GM12878 (cell line): ENCODE data around the gene TSPEAR. TPM values are rescaled to one million over a fixed set of nuclear protein-coding genes. Genes with fewer than 3 reads are reported as not detected.

Source experiments
- ATAC-seq: fragments of 200-7000 bp; cut with Tn5 transposase; 3 replicates; pipeline ENCODE4 v1.9.1; 2020; ENCODE audit warnings: mild to moderate bottlenecking, moderate library complexity
- BruUV-seq: library from RNA; stranded (reverse); fragments of 400-500 nt; replicated peaks from 2 replicates; lab custom pipeline; 2021; lab: Mats Ljungman, UMichigan
- CTCF ChIA-PET: fragments of 300-600 bp; sonication (Branson Sonifier 250); formaldehyde crosslinking; extraction: SDS; loops from one replicate; lab custom pipeline; 2021; ENCODE audit warnings: inconsistent platforms; lab: Yijun Ruan, JAX
- POLR2A ChIA-PET: fragments of 350-600 bp; formaldehyde crosslinking; extraction: SDS; loops from one replicate; lab custom pipeline; 2021; ENCODE audit warnings: inconsistent platforms; lab: Charles Lee
- RAD21 ChIA-PET: fragments of 300-600 bp; sonication (Branson Sonifier 250); formaldehyde crosslinking; loops from one replicate; lab custom pipeline; 2023; ENCODE audit warnings: antibody characterized with exemption; ENCODE audit not compliant: unreplicated experiment; lab: Charles Lee
- SMC1A ChIA-PET: fragments of 300-600 bp; sonication (Branson Sonifier 250); formaldehyde crosslinking; loops from one replicate; lab custom pipeline; 2023; ENCODE audit not compliant: unreplicated experiment, uncharacterized antibody; lab: Charles Lee
- DNase-seq: peaks from one replicate; pipeline ENCODE4 v3.0.0-alpha.2; 2011; ENCODE audit warnings: low read depth, low spot score
- FAIRE-seq: peaks from 3 replicates; lab custom pipeline; 2011; peaks lifted over from hg19 to GRCh38; lab: Jason Lieb, UNC
- H2AFZ ChIP-seq: 2 replicates; pipeline ENCODE4 v1.6.0; 2011; ENCODE audit warnings: low read depth, low read length, control low read depth; ENCODE audit not compliant: control insufficient read depth
- H3K27ac ChIP-seq: 2 replicates; pipeline ENCODE4 v1.5.1; 2011; ENCODE audit warnings: control low read depth; ENCODE audit not compliant: control insufficient read depth, insufficient read depth
- H3K27me3 ChIP-seq, 2 experiments: replicated peaks in 1 of 2; 2 replicates each; pipeline versions ENCODE4 v1.6.0 to v1.6.1; 2011; ENCODE audit warnings: low read length in 1 of 2; ENCODE audit not compliant: control insufficient read depth in 2 of 2, insufficient read depth in 2 of 2
- H3K36me3 ChIP-seq, 2 experiments: 2 replicates each; pipeline ENCODE4 v1.5.1; 2011; ENCODE audit warnings: low read length in 1 of 2; ENCODE audit not compliant: control insufficient read depth in 2 of 2, insufficient read depth in 2 of 2
- H3K4me1 ChIP-seq: 2 replicates; pipeline ENCODE4 v1.6.1; 2011; ENCODE audit warnings: mild to moderate bottlenecking, low read length, moderate library complexity, mixed read lengths; ENCODE audit not compliant: control insufficient read depth, insufficient read depth
- H3K4me2 ChIP-seq: 2 replicates; pipeline ENCODE4 v1.6.0; 2011; ENCODE audit warnings: control low read depth; ENCODE audit not compliant: control insufficient read depth, insufficient read depth
- H3K4me3 ChIP-seq: fragments of 200-600 bp; sonication (generic); 2 replicates; pipeline ENCODE4 v1.5.1; 2016
- H3K79me2 ChIP-seq: 2 replicates; pipeline ENCODE4 v1.6.0; 2011; ENCODE audit warnings: low read length; ENCODE audit not compliant: control insufficient read depth, insufficient read depth
- H3K9ac ChIP-seq: 2 replicates; pipeline ENCODE4 v1.8.0; 2011; ENCODE audit warnings: low read length, control low read depth, mixed read lengths; ENCODE audit not compliant: control insufficient read depth, insufficient read depth
- H3K9me3 ChIP-seq: replicated peaks from 3 replicates; pipeline ENCODE4 v1.5.1; 2011; ENCODE audit warnings: mild to moderate bottlenecking, low read length; ENCODE audit not compliant: control insufficient read depth, insufficient read depth
- H4K20me1 ChIP-seq: 2 replicates; pipeline ENCODE4 v1.6.0; 2011; ENCODE audit not compliant: control insufficient read depth, insufficient read depth
- CTCF ChIP-seq, 3 experiments: IDR thresholded peaks in 2 of 3; conservative IDR thresholded peaks in 1 of 3; 2 replicates each; pipeline ENCODE4 v1.5.1; 2011; ENCODE audit warnings: low read depth in 3 of 3, low read length in 3 of 3, mild to moderate bottlenecking in 3 of 3, control low read depth in 2 of 3, moderate library complexity in 2 of 3, inconsistent platforms in 1 of 3, mixed read lengths in 1 of 3; ENCODE audit not compliant: control insufficient read depth in 2 of 3, insufficient read depth in 1 of 3; ENCODE audit errors: extremely low read depth in 1 of 3
- FOS ChIP-seq: IDR thresholded peaks from 3 replicates; pipeline ENCODE4 v1.6.1; 2011; ENCODE audit warnings: borderline replicate concordance; ENCODE audit not compliant: insufficient read length; ENCODE audit errors: extremely low read depth
- HSF1 ChIP-seq: fragments of 150-350 bp; IDR thresholded peaks from 2 replicates; pipeline ENCODE4 v1.6.1; 2014; ENCODE audit warnings: mild to moderate bottlenecking, low read depth, low read length
- NFIC ChIP-seq: IDR thresholded peaks from 2 replicates; pipeline ENCODE4 v1.6.1; 2012; ENCODE audit warnings: low read depth, mild to moderate bottlenecking, inconsistent platforms, low read length, moderate library complexity
- NR2F1 ChIP-seq: fragments of 450-650 bp; conservative IDR thresholded peaks from 2 replicates; pipeline ENCODE4 v1.6.1; 2017; ENCODE audit warnings: mild to moderate bottlenecking
- PRDM15 ChIP-seq: fragments of 450-650 bp; formaldehyde crosslinking; IDR thresholded peaks from 2 replicates; pipeline ENCODE4 v1.4.0; 2020; ENCODE audit warnings: mild to moderate bottlenecking, moderate library complexity
- SMC3 ChIP-seq: IDR thresholded peaks from 2 replicates; pipeline ENCODE4 v1.6.1; 2011; ENCODE audit warnings: low read length, improper control_type of control experiment, borderline replicate concordance
- SREBF1 ChIP-seq: IDR thresholded peaks from 2 replicates; pipeline ENCODE4 v1.6.1; 2012; ENCODE audit warnings: mild to moderate bottlenecking, low read length
- SUZ12 ChIP-seq: fragments of 200-600 bp; sonication (generic); IDR thresholded peaks from one replicate; pipeline ENCODE4 v1.6.1; 2018; ENCODE audit warnings: antibody characterized with exemption, mild to moderate bottlenecking; ENCODE audit not compliant: unreplicated experiment
- TCF12 ChIP-seq: IDR thresholded peaks from 2 replicates; pipeline ENCODE4 v1.6.1; 2011; ENCODE audit warnings: low read depth, mild to moderate bottlenecking, low read length
- ZBTB11 ChIP-seq: fragments of 450-650 bp; formaldehyde crosslinking; IDR thresholded peaks from 2 replicates; pipeline ENCODE4 v1.5.0; 2022; ENCODE audit warnings: mild to moderate bottlenecking, missing genetic modification characterization
- ZZZ3 ChIP-seq: IDR thresholded peaks from 2 replicates; pipeline ENCODE4 v1.6.1; 2011; ENCODE audit warnings: low read depth; ENCODE audit not compliant: control insufficient read depth, insufficient read length
- WGBS: methylation state at CpG from one replicate; pipeline ENCODE4 v1.1.6; 2016; ENCODE audit warnings: low lambda C conversion rate; ENCODE audit not compliant: insufficient replicate concordance, insufficient coverage; ENCODE audit errors: missing lambda C conversion rate; 5-methylcytosine and 5-hydroxymethylcytosine counted together
- in situ Hi-C: fragments of 300-500 bp; cut with MboI; formaldehyde crosslinking; loops from 9 replicates; pipeline ENCODE4 v1.14.3; 2018; ENCODE audit warnings: mixed read lengths
- intact Hi-C: fragments of 100-400 bp; cut with micrococcal nuclease; formaldehyde crosslinking; loops from one replicate; pipeline ENCODE4 v1.14.2; 2022; ENCODE audit not compliant: unreplicated experiment
- polyA plus RNA-seq, 11 experiments: library from polyadenylated mRNA; depleted of rRNA in 4 of 11; unstranded in 6 of 11; stranded (reverse) in 5 of 11; fragments of >200 nt; fragmentation: Nextera tagmentation in 4 of 11; fragmentation: Illumina TruSeq in 1 of 11; extraction: Ambion mirVana in 4 of 11; extraction: Trizol in 1 of 11; gene quantifications; 1 replicate in 1 of 11; 2 replicates in 10 of 11; pipeline versions ENCODE4 v1.2.1 to v1.2.3, GENCODE V29; 2011 to 2016; ENCODE audit warnings: inconsistent platforms in 2 of 11, missing spikeins in 2 of 11, low read depth in 1 of 11
- total RNA-seq, 4 experiments: library from RNA; depleted of rRNA in 3 of 4; stranded (reverse); fragments of >200 nt in 3 of 4; fragmentation: Illumina TruSeq in 1 of 4; extraction: Trizol in 1 of 4; gene quantifications; 2 replicates each; pipeline versions ENCODE4 v1.2.1 to v1.2.3, GENCODE V29; 2013 to 2021

Gene TSPEAR
- total and polyA plus RNA-seq, 10 of the 15 experiments (the other 5 are each of a cell fraction or from before 2014, with no cell fraction given), result not detected

- Histone ChIP-seq H2AFZ (no peak overlapping the region), H3K4me2 (no peak overlapping the region), H3K27ac (no peak overlapping the region), H3K79me2 (no peaks in the 10 kb centered on the region), H3K4me1 (no peaks in the 10 kb centered on the region), H3K4me3 (no peak overlapping the region), H3K9me3 (peaks cover 5% of the 10 kb centered on the region; the same call in 1 of the 3 replicates), H4K20me1 (no peaks in the 10 kb centered on the region), H3K27me3 (no peaks in the 10 kb centered on the region; a peak in 1 of 4 replicates), H3K9ac (no peak overlapping the region), H3K36me3 (no peaks in the 10 kb centered on the region)
- FAIRE-seq (no peak), ATAC-seq (no peak), DNase-seq (no peak)
- no TSS peak for BruUV-seq
- WGBS, result 45% methylated on average over 25 of the region's 27 CpGs
- ChIA-PET POLR2A (no interaction called here), CTCF (no interaction called here), RAD21 (no interaction called here), SMC1A (no interaction called here)
- in situ Hi-C loops, result no loop called here
- intact Hi-C loops, result no loop called here
- TF ChIP-seq PRDM15, result no peak
- no peak for TF ChIP-seq ZBTB11 (CRISPR knock-in tag)
- TF ChIP-seq FOS, result no peak
- TF ChIP-seq SMC3, result no peak
- TF ChIP-seq ZZZ3, result no peak
- TF ChIP-seq SREBF1, result no peak
- TF ChIP-seq SUZ12, result no peak
- TF ChIP-seq CTCF (IDR thresholded peaks at IDR 0.05 in 2 of 3, conservative IDR thresholded peaks at IDR 0.05 in 1 of 3; ENCODE audit: control insufficient read depth in 2 of 3, extremely low read depth in 1 of 3, insufficient read depth in 1 of 3, low read depth in 3 of 3, low read length in 3 of 3), result no peak
- TF ChIP-seq NR2F1, result no peak
- TF ChIP-seq HSF1, result no peak
- TF ChIP-seq NFIC, result no peak
- no peak for TF ChIP-seq TCF12
Observed at GRCh38 chr21:44498280-44499210, 212.8 kb downstream of the TSPEAR start.
